SIG-M5 treated with dmso at 0.1 percent for 504 hours (cell line): Measurements from ENCODE around the gene TEAD2.

Experiments used
- DNase-seq: peaks from one replicate; lab custom pipeline; 2025; ENCODE audit not compliant: unreplicated experiment; lab: John Stamatoyannopoulos, UW

TEAD2 gene

GRCh38 chr19:49362048-49362928, at the start of gene TEAD2:
Gene TEAD2 (minus strand): TSS chr19:49362416. CDS start chr19:49360075, 2,341 bp downstream.
- DNase-seq, result no peak

GRCh38 chr19:49411681-49412326, 49.6 kb upstream of the TEAD2 start:
- no peak for DNase-seq

- DNase-seq, result peak; percentile 56
Measured at GRCh38 chr19:49409441-49410029, 47.3 kb upstream of the TEAD2 start.

- no peak for DNase-seq
Measured at GRCh38 chr19:49408816-49409440, 46.7 kb upstream of the TEAD2 start.

- no peak for DNase-seq
Measured at GRCh38 chr19:49407482-49408015, 45.3 kb upstream of the TEAD2 start.

GRCh38 chr19:49407079-49407478, 44.9 kb upstream of the TEAD2 start:
- no peak for DNase-seq

GRCh38 chr19:49403404-49404187, 41.4 kb upstream of the TEAD2 start:
- no peak for DNase-seq

- DNase-seq, result no peak
Measured at GRCh38 chr19:49400029-49400428, 37.8 kb upstream of the TEAD2 start.

- no peak for DNase-seq
Measured at GRCh38 chr19:49398931-49399330, 36.7 kb upstream of the TEAD2 start.

GRCh38 chr19:49398001-49398615, 35.9 kb upstream of the TEAD2 start:
- no peak for DNase-seq

GRCh38 chr19:49396738-49397505, 34.7 kb upstream of the TEAD2 start:
- no peak for DNase-seq

- DNase-seq, result no peak
Measured at GRCh38 chr19:49395581-49396407, 33.6 kb upstream of the TEAD2 start.

GRCh38 chr19:49393881-49394280, 31.7 kb upstream of the TEAD2 start:
- no peak for DNase-seq

GRCh38 chr19:49391581-49392399, 29.6 kb upstream of the TEAD2 start:
- peak; percentile 56 for DNase-seq

- DNase-seq, result no peak
Measured at GRCh38 chr19:49390929-49391359, 28.7 kb upstream of the TEAD2 start.

- DNase-seq, result no peak
Measured at GRCh38 chr19:49390131-49390928, 28.1 kb upstream of the TEAD2 start.

- DNase-seq, result no peak
Measured at GRCh38 chr19:49389406-49389805, 27.2 kb upstream of the TEAD2 start.
